AG10803 (cell line): ENCODE data around the gene DCTN5.

Experiments
- DNase-seq: peaks from one replicate; pipeline ENCODE4 v3.0.0; 2010; ENCODE audit warnings: low read depth
- H3K4me3 ChIP-seq: 2 replicates; pipeline ENCODE4 v1.5.1; 2011; ENCODE audit warnings: mild to moderate bottlenecking, low read length, control low read depth
- TF ChIP-seq, protein P1 (sequence below): conservative IDR thresholded peaks from 2 replicates; pipeline ENCODE4 v1.5.1; 2011; ENCODE audit warnings: mild to moderate bottlenecking, low read length, control low read depth, inconsistent platforms

Gene DCTN5

DNA sequence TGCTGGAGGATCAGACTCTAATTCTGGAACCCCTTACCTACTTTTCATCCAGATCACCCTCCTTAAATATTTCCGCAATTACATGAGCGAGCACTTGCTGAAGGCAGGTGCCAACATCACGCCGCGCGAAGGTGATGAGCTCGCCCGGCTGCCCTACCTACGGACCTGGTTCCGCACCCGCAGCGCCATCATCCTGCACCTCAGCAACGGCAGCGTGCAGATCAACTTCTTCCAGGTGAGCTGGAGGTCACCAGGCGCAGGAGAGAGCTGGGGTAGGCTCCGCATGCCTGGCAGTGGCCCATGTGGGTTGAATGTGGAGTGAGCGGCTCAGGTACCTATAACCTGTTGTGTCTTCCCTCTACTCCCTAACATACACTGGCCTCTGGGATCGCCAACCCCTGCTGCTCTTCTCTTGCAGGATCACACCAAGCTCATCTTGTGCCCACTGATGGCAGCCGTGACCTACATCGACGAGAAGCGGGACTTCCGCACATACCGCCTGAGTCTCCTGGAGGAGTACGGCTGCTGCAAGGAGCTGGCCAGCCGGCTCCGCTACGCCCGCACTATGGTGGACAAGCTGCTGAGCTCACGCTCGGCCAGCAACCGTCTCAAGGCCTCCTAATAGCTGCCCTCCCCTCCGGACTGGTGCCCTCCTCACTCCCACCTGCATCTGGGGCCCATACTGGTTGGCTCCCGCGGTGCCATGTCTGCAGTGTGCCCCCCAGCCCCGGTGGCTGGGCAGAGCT is 48.3 kb downstream of the DCTN5 start:
- no peak overlapping the region for H3K4me3 ChIP-seq
- no peak for DNase-seq
- TF ChIP-seq, protein P1, sequence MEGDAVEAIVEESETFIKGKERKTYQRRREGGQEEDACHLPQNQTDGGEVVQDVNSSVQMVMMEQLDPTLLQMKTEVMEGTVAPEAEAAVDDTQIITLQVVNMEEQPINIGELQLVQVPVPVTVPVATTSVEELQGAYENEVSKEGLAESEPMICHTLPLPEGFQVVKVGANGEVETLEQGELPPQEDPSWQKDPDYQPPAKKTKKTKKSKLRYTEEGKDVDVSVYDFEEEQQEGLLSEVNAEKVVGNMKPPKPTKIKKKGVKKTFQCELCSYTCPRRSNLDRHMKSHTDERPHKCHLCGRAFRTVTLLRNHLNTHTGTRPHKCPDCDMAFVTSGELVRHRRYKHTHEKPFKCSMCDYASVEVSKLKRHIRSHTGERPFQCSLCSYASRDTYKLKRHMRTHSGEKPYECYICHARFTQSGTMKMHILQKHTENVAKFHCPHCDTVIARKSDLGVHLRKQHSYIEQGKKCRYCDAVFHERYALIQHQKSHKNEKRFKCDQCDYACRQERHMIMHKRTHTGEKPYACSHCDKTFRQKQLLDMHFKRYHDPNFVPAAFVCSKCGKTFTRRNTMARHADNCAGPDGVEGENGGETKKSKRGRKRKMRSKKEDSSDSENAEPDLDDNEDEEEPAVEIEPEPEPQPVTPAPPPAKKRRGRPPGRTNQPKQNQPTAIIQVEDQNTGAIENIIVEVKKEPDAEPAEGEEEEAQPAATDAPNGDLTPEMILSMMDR: no peak

DNA sequence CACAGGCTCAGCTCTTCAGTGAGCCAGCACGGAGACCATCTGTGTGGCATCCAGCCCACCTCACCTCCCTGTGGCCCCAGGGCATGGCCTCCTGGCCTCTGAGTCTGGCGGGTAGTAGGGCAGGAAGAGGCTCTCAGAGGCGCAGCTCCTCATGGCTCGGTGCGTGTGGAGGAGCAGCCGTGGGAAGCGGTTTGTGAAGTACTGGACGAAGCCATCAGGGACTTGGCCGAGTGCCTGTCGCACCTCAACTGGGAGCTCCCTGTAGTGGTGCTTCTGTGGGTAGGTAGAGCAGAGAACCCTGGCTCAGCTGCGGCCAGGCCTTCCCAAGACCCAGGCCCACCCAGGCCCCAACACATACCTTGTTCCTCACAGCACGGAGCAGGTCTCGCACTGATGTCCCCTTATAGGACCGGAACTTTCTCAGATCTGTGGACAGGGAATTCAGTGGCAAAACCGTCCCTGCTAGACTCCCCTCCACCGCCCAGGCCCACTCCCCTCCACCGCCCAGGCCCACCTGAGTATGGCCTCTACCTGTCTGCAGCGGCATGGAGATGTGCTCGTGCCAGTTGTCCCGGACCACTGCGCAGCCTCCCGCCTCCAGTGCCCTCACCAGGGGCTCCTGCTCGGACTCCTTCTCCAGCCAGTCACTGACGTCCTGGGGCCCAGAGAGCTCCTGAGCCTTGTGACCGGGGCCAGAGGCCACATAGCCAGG is 49.7 kb downstream of the DCTN5 start:
- no peak for DNase-seq
- H3K4me3 ChIP-seq: no peak overlapping the region
- TF ChIP-seq, protein P1: no peak

DNA sequence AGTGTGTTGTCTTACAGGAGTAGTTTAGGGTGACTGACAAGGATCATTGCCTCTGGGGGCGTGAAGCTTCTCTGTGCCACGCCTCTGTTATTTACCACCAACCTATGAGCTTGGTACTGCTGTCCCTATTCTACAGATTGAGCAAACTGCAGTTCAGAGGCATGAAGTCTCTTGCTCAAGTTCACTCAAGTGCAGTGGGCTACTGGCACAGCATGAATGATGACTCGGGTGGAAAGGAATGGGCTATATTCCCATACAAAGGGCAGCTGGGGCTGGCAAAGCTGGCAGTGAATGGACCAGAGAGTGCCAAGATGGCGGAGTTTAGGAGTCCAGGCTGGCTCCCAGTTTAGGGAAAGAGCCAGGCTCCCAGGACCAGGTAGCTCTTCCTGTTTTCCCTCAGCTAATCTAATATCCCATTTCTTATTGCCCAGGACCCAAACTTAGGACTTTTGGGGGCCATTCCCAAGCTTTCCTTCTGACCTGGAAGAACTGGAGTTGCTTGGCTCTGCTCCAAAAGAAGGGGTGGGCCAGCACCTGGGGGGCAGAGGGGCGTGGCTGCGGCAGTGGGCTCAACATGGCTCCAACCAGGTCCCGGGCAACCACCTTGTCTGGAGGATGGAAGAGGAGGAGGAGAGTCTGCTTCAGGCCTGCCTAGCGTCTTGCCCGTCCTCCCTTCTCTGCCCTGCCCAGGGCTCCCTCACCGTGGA is 50.4 kb downstream of the DCTN5 start:
- H3K4me3 ChIP-seq: no peak overlapping the region
- TF ChIP-seq, protein P1: no peak
- DNase-seq: peak; percentile 52

DNA sequence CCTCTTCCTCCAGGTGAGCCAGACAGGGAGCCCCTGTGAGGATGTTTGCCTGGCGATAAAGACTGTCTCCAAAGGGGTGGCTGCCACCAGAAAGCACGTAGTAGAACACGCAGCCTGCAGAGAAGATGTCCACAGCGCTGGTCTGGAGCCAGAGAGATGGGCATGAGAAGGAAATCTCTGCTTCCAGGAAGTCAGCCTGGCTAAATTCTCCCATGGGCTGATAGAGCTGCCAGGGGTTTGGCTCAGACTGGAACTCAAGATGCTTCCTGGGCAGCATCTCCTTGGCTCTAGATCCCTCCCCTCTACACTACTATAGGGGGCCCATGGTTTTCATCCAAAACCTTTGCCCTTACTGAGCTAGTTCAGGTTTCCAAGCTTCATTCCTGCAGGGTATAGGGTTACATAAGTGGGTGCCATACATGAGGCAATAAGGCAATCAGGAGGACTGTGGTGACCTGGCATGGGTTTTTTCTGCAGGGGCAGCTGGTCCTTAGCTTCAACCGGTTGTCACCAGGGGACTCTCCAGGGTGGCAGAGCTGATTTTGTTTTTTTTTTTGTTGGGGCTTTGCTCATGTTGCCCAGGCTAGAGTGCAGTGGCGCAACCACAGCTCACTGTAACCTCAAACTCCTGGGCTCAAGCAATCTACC is 51.0 kb downstream of the DCTN5 start:
- TF ChIP-seq, protein P1: no peak
- no peak overlapping the region for H3K4me3 ChIP-seq
- no peak for DNase-seq

DNA sequence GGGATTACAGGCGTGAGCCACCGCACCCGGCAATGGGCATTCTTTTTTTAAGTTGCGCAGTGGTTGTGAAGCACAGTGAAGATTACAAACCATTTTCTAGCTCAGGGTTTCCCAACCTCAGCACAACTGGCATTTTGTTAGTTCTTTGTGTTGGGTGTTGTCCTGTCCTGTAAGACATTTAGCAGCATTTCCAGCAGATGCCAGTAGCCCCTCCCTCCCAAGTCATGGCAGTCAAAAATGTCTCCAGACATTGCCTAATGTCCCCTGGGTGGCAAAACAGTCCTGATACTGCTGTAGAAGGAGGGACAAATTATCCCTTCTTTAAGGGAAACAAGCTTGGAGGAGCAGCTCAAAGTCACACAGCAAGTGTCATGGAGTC is 53.0 kb downstream of the DCTN5 start:
- TF ChIP-seq, protein P1: no peak
- DNase-seq: no peak
- H3K4me3 ChIP-seq: no peak overlapping the region

DNA sequence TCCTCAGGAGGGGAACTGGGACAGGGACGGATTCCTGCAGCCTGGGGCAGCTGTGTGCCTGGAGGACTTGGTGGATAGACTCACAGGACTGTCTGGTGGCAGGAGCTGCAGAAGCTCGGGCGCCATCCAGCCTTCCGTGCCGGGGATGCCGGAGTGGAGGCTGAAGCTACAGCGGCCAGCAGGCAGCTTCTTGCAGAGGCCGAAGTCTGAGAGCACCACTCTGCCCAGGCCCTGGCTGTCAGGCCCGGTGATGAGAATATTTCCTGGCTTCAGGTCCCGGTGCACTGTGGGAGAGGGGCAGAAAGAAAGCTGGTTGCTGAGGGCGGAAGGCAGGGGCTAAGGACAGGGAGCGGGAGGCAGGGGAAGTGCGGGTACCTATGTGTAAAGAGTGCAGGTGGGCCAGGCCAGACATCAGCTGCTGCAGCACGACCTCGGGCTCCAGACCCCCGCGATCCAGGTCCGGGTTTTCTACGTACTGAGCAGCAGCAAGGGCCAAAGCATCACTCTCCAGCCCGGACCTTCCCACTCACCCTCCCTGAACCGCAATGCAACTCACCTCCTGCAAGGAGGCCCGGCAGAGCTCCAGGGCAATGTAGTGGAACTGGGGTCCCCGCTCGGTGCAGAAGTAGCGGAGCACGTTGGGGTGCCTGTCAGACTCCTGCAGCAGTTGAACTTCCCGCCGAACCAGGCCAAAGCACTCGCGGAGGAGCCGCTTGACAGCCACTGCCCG is 53.5 kb downstream of the DCTN5 start:
- peak overlapping the region; percentile 24 for H3K4me3 ChIP-seq
- DNase-seq: peak; percentile 26
- TF ChIP-seq, protein P1: no peak
